ENCODE measurements around the gene ACTG2. TPM values are rescaled to one million over a fixed set of nuclear protein-coding genes. Genes with fewer than 3 reads are reported as not detected.
A peak's percentile ranks its signal among the peaks of the same experiment; 100 is the strongest.
"Not testable (repeated sequence)": the region's sequence is repeated elsewhere in the genome, so short reads cannot be mapped to it uniquely, and the experiment has no call there.

ACTG2 gene
- total and polyA plus RNA-seq, 10 donors: 0.60 to 17.6 (median 4.3) TPM

- Histone ChIP-seq H3K9me3 (no peaks in the 10 kb centered on the region), H3K36me3 (peaks cover 0 to 98% (median 70%) of the 10 kb centered on the region in 6 donors), H3K27ac (no peak overlapping the region), H3K4me1 (no peaks in the 10 kb centered on the region), H3K27me3 (replicated peaks in 1 of 7) (no peaks in the 10 kb centered on the region), H3K4me3 (no peak overlapping the region)
- no peak for DNase-seq
- WGBS, 5 donors: 87 to 98% (median 94%) methylated on average over 2 of the region's 2 CpGs
- TF ChIP-seq POLR2AphosphoS5 (IDR thresholded peaks at IDR 0.05) (no peak), CTCF (IDR thresholded peaks at IDR 0.05 in 8 of 11, conservative IDR thresholded peaks at IDR 0.05 in 3 of 11) (no peak), POLR2A (IDR thresholded peaks at IDR 0.05) (no peak)
- intact Hi-C loops (cut with DNase I; ENCODE audit: low total_unique reads): no loop called here
Measured at GRCh38 chr2:73862987-73863386, 29.8 kb upstream of the ACTG2 start.

- H3K36me3 ChIP-seq: peaks cover 0 to 60% (median 25%) of the 10 kb centered on the region in 6 donors
- no peak for TF ChIP-seq POLR2AphosphoS5 (IDR thresholded peaks at IDR 0.05)
- no peak for TF ChIP-seq CTCF (IDR thresholded peaks at IDR 0.05 in 8 of 11, conservative IDR thresholded peaks at IDR 0.05 in 3 of 11)
- TF ChIP-seq POLR2A (IDR thresholded peaks at IDR 0.05): no peak
- H3K27ac ChIP-seq: no peak overlapping the region
- H3K9me3 ChIP-seq: no peaks in the 10 kb centered on the region
- intact Hi-C loops (cut with DNase I; ENCODE audit: low total_unique reads): no loop called here
- DNase-seq: no peak
- no peaks in the 10 kb centered on the region for H3K4me1 ChIP-seq
- H3K27me3 ChIP-seq (replicated peaks in 1 of 7): no peaks in the 10 kb centered on the region
- WGBS, 5 donors: 84 to 95% (median 91%) methylated on average over 9 of the region's 9 CpGs
- H3K4me3 ChIP-seq: no peak overlapping the region
Measured at GRCh38 chr2:73868204-73868978, 24.4 kb upstream of the ACTG2 start.

- no peaks in the 10 kb centered on the region for H3K9me3 ChIP-seq
- intact Hi-C loops (cut with DNase I; ENCODE audit: low total_unique reads): no loop called here
- no peak for TF ChIP-seq POLR2A (IDR thresholded peaks at IDR 0.05)
- peaks cover 0 to 43% (median 10%) of the 10 kb centered on the region in 6 donors for H3K36me3 ChIP-seq
- 70 to 90% (median 87%) methylated on average over 4 of the region's 4 CpGs for WGBS, 5 donors
- no peak overlapping the region for H3K4me3 ChIP-seq
- DNase-seq: no peak
- no peaks in the 10 kb centered on the region for H3K4me1 ChIP-seq
- H3K27me3 ChIP-seq (replicated peaks in 1 of 7): no peaks in the 10 kb centered on the region
- no peak overlapping the region for H3K27ac ChIP-seq
Measured at GRCh38 chr2:73870084-73870483, 22.7 kb upstream of the ACTG2 start.

- H3K36me3 ChIP-seq: peaks cover 0 to 3% (median 0%) of the 10 kb centered on the region in 6 donors
- no peak overlapping the region for H3K4me3 ChIP-seq
- no peaks in the 10 kb centered on the region for H3K9me3 ChIP-seq
- intact Hi-C loops (cut with DNase I; ENCODE audit: low total_unique reads): no loop called here
- H3K27ac ChIP-seq: peak overlapping the region in 3 of 8 donors; percentile 7 to 34 (median 10)
- TF ChIP-seq POLR2AphosphoS5 (IDR thresholded peaks at IDR 0.05) (no peak), CTCF (IDR thresholded peaks at IDR 0.05 in 8 of 11, conservative IDR thresholded peaks at IDR 0.05 in 3 of 11) (no peak), POLR2A (IDR thresholded peaks at IDR 0.05) (no peak)
- 52 to 70% (median 60%) methylated on average over 9 of the region's 9 CpGs for WGBS, 5 donors
- no peak for DNase-seq
- peaks cover 0 to 11% (median 0%) of the 10 kb centered on the region in 6 donors for H3K4me1 ChIP-seq
- H3K27me3 ChIP-seq (replicated peaks in 1 of 7): peaks cover 0 to 3% (median 0%) of the 10 kb centered on the region in 7 donors
Measured at GRCh38 chr2:73877071-73877802, 15.6 kb upstream of the ACTG2 start.

GRCh38 chr2:73877984-73878383 is 14.8 kb upstream of the ACTG2 start:
- H3K9me3 ChIP-seq; H3K36me3 ChIP-seq; intact Hi-C loops (cut with DNase I; ENCODE audit: low total_unique reads); H3K27me3 ChIP-seq (replicated peaks in 1 of 7); H3K4me3 ChIP-seq; DNase-seq: not testable (repeated sequence)
- H3K4me1 ChIP-seq: peaks cover 0 to 11% (median 0%) of the 10 kb centered on the region in 6 donors
- WGBS, 5 donors: 94 to 96% (median 95%) methylated on average over 5 of the region's 5 CpGs
- H3K27ac ChIP-seq: peak overlapping the region in 2 of 8 donors; percentile 10 to 34

Data from spleen (tissue), 11 donors.